Mammary epithelial cell (primary cell): ENCODE results near the gene NDUFV2.

Experiments used
- EZH2 ChIP-seq: IDR thresholded peaks from 2 replicates; pipeline ENCODE4 v1.6.1; 2012; ENCODE audit warnings: low read length, inconsistent platforms, borderline replicate concordance
- TF ChIP-seq, protein P1 (sequence below), 2 donors: IDR thresholded peaks in 1 of 2; conservative IDR thresholded peaks in 1 of 2; 2 replicates each; pipeline ENCODE4 v1.5.1; 2011 to 2012; ENCODE audit warnings: inconsistent platforms in 2 of 2, low read length in 2 of 2, mild to moderate bottlenecking in 2 of 2, control low read depth in 1 of 2, low read depth in 1 of 2; ENCODE audit not compliant: insufficient read depth in 1 of 2; ENCODE audit errors: extremely low read depth in 1 of 2

DNA sequence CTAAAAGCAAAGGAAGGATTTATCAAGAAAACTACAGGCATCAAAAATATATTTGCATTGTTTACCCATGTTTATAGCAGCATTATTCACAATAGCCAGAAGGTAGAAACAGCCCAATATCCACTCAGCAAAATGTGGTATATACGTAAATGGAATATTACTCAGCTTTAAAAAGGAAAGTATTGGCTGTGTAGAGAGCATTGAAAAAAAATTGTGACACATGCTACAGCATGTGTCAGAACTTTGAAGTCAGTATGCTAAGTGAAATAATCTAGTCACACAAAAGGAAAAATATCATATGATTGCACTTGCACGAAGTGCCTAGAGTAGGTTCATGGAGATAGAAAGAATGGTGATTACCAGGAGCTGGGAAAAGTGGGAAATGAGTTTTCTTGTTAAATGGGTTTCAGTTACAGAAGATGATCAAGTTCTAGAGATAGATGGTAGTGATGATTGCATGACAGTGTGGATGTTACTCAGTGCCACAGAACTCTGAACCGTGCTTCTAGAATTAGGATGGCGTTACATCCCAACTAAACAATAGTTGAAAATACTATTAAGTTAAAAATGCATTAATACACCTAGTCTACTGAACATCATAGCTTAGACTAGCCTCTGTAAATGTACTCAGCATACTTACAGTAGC is 54.2 kb downstream of the NDUFV2 start:
- TF ChIP-seq, protein P1, sequence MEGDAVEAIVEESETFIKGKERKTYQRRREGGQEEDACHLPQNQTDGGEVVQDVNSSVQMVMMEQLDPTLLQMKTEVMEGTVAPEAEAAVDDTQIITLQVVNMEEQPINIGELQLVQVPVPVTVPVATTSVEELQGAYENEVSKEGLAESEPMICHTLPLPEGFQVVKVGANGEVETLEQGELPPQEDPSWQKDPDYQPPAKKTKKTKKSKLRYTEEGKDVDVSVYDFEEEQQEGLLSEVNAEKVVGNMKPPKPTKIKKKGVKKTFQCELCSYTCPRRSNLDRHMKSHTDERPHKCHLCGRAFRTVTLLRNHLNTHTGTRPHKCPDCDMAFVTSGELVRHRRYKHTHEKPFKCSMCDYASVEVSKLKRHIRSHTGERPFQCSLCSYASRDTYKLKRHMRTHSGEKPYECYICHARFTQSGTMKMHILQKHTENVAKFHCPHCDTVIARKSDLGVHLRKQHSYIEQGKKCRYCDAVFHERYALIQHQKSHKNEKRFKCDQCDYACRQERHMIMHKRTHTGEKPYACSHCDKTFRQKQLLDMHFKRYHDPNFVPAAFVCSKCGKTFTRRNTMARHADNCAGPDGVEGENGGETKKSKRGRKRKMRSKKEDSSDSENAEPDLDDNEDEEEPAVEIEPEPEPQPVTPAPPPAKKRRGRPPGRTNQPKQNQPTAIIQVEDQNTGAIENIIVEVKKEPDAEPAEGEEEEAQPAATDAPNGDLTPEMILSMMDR (conservative IDR thresholded peaks at IDR 0.05 in 1 of 2, IDR thresholded peaks at IDR 0.05 in 1 of 2; ENCODE audit: extremely low read depth in 1 of 2, insufficient read depth in 1 of 2, low read depth in 1 of 2, low read length in 2 of 2): no peak
- TF ChIP-seq EZH2: no peak
